ENCODE results near the gene CHPF2. TPM values are rescaled to one million over a fixed set of nuclear protein-coding genes. Genes with fewer than 3 reads are reported as not detected.
A peak's percentile ranks its signal among the peaks of the same experiment; 100 is the strongest.

The CHPF2 gene
- total RNA-seq, 2 donors from 2014 or later: 36.2 to 42.7 TPM

GRCh38 chr7:151243408-151244195, 11.3 kb downstream of the CHPF2 start:
- peaks cover 8% of the 10 kb centered on the region for H3K4me1 ChIP-seq
- no peak overlapping the region for H3K27ac ChIP-seq
- no peaks in the 10 kb centered on the region for H3K36me3 ChIP-seq
- TF ChIP-seq, protein P1, sequence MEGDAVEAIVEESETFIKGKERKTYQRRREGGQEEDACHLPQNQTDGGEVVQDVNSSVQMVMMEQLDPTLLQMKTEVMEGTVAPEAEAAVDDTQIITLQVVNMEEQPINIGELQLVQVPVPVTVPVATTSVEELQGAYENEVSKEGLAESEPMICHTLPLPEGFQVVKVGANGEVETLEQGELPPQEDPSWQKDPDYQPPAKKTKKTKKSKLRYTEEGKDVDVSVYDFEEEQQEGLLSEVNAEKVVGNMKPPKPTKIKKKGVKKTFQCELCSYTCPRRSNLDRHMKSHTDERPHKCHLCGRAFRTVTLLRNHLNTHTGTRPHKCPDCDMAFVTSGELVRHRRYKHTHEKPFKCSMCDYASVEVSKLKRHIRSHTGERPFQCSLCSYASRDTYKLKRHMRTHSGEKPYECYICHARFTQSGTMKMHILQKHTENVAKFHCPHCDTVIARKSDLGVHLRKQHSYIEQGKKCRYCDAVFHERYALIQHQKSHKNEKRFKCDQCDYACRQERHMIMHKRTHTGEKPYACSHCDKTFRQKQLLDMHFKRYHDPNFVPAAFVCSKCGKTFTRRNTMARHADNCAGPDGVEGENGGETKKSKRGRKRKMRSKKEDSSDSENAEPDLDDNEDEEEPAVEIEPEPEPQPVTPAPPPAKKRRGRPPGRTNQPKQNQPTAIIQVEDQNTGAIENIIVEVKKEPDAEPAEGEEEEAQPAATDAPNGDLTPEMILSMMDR (IDR thresholded peaks at IDR 0.05): no peak
- intact Hi-C loops (cut with DNase I): loop anchor here (5.0 to 10.0 kb wide), 2 partner anchors 59 to 119 kb away; no protein-coding TSS in a partner anchor
- H3K9ac ChIP-seq (ENCODE audit: low read depth in 2 of 2, low read length in 2 of 2): peak overlapping the region in 1 of 2 donors; percentile 9
- H3K9me3 ChIP-seq: no peaks in the 10 kb centered on the region
- H3K4me3 ChIP-seq: no peak overlapping the region
- peaks cover 32% of the 10 kb centered on the region for H3K27me3 ChIP-seq
- no peak for DNase-seq

DNA sequence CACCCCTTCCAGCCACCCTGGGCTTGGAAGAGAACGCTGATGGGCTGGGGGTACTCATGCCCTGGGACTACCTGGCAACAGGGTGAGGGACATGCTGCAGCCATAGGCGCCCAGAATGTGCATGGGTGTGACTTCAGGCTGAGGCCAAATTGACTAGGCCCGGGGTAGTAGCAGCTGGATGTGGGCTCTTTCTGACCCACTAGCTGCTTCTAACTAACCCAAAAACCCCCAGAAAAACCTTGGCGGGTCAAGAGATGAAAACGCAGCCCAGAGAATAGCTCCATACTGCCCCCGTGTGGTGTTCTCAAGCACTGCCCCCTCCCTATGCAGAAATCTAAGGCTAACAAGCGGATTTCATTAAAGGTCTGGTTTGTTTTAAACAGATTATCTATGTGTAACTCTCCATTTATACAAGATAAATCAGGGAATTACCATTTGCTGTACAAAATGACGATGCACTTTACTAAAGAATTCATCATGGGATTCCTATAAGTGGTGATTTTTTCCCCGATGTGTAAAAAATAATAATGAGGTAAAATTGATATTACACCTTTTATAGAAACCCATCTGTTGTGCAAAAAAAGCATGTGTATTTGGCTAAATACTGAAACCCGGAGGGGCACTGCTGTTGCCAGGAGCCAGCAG, 12.0 kb downstream of the CHPF2 start:
- Histone ChIP-seq H3K27ac (no peak overlapping the region), H3K36me3 (no peaks in the 10 kb centered on the region), H3K27me3 (peaks cover 32% of the 10 kb centered on the region), H3K4me1 (peaks cover 8% of the 10 kb centered on the region), H3K9ac (ENCODE audit: low read depth in 2 of 2, low read length in 2 of 2) (no peak overlapping the region), H3K4me3 (no peak overlapping the region), H3K9me3 (no peaks in the 10 kb centered on the region)
- TF ChIP-seq, protein P1 (IDR thresholded peaks at IDR 0.05): peak; percentile 88
- intact Hi-C loops (cut with DNase I): loop anchor here (5.0 to 10.0 kb wide), 2 partner anchors 58 to 120 kb away; no protein-coding TSS in a partner anchor
- DNase-seq: peak; percentile 57

- peaks cover 32% of the 10 kb centered on the region for H3K27me3 ChIP-seq
- intact Hi-C loops (cut with DNase I): loop anchor here (5.0 to 10.0 kb wide), 2 partner anchors 57 to 120 kb away; no protein-coding TSS in a partner anchor
- H3K9ac ChIP-seq (ENCODE audit: low read depth in 2 of 2, low read length in 2 of 2): no peak overlapping the region
- peaks cover 8% of the 10 kb centered on the region for H3K4me1 ChIP-seq
- H3K27ac ChIP-seq: no peak overlapping the region
- no peak for DNase-seq
- peak overlapping the region; percentile 32 for H3K4me3 ChIP-seq
- no peaks in the 10 kb centered on the region for H3K36me3 ChIP-seq
- no peaks in the 10 kb centered on the region for H3K9me3 ChIP-seq
- TF ChIP-seq, protein P1 (IDR thresholded peaks at IDR 0.05): no peak
Observed at GRCh38 chr7:151244841-151245346, 12.6 kb downstream of the CHPF2 start.

GRCh38 chr7:151245360-151246101, 13.2 kb downstream of the CHPF2 start:
- TF ChIP-seq, protein P1 (IDR thresholded peaks at IDR 0.05): peak; percentile 66
- Histone ChIP-seq H3K4me3 (peak overlapping the region; percentile 32), H3K9me3 (no peaks in the 10 kb centered on the region), H3K27ac (no peak overlapping the region), H3K27me3 (peaks cover 32% of the 10 kb centered on the region), H3K36me3 (no peaks in the 10 kb centered on the region), H3K9ac (ENCODE audit: low read depth in 2 of 2, low read length in 2 of 2) (no peak overlapping the region), H3K4me1 (peaks cover 8% of the 10 kb centered on the region)
- intact Hi-C loops (cut with DNase I): loop anchor here (10.0 kb wide), 1 partner anchor 121 kb away; no protein-coding TSS in a partner anchor
- no peak for DNase-seq

All from colonic mucosa (tissue), 4 donors.